Activated CD8-positive, alpha-beta memory T cell treated with anti-CD3 and anti-CD28 coated beads, Interleukin-2, amount 50 U/mL, for 24 hours (primary cell): ENCODE results near the gene GAS6.
"Not testable (repeated sequence)": the region's sequence is repeated elsewhere in the genome, so short reads cannot be mapped to it uniquely, and the experiment has no call there.

Experiments used
- DNase-seq: peaks from one replicate; pipeline ENCODE4 v3.0.0-alpha.2; 2020; ENCODE audit errors: extremely low read depth

Gene GAS6

DNA sequence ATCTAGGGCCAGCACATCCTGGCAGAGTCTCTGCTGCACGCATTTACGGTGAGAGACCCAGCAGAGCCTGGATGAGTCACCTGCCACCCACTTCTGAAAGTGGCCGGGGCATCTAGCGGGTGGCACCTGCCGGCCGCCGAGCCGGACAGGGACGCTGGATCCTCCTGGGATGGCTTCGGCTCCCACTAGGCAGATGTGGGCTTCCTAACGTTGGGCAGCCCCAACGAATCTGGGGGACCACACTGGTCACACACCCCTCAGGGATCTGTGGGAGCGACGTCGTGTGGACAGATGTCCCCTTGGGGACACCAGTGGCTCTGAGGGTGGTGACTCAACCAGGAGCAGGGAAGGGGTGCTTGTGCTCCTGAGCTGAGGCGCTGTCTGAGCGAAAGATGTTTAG, 72.7 kb downstream of the GAS6 start:
- DNase-seq = no peak

GRCh38 chr13:113789931-113790330, 73.9 kb downstream of the GAS6 start:
- DNase-seq = not testable (repeated sequence)

GRCh38 chr13:113789167-113789566, 74.7 kb downstream of the GAS6 start:
- DNase-seq = no peak

GRCh38 chr13:113788413-113789135, 75.3 kb downstream of the GAS6 start:
- DNase-seq = no peak

GRCh38 chr13:113787694-113788093, 76.2 kb downstream of the GAS6 start:
- no peak for DNase-seq

- DNase-seq = no peak
Observed at GRCh38 chr13:113786262-113786841, 77.5 kb downstream of the GAS6 start.

- DNase-seq = no peak
Observed at GRCh38 chr13:113785051-113786010, 78.5 kb downstream of the GAS6 start.

GRCh38 chr13:113784645-113785024, 79.2 kb downstream of the GAS6 start:
- no peak for DNase-seq

GRCh38 chr13:113783966-113784644, 79.8 kb downstream of the GAS6 start:
- no peak for DNase-seq

- no peak for DNase-seq
Observed at GRCh38 chr13:113783200-113783881, 80.5 kb downstream of the GAS6 start.

GRCh38 chr13:113782472-113782871, 81.4 kb downstream of the GAS6 start:
- DNase-seq = no peak

- DNase-seq = no peak
Observed at GRCh38 chr13:113781571-113781970, 82.3 kb downstream of the GAS6 start.

DNA sequence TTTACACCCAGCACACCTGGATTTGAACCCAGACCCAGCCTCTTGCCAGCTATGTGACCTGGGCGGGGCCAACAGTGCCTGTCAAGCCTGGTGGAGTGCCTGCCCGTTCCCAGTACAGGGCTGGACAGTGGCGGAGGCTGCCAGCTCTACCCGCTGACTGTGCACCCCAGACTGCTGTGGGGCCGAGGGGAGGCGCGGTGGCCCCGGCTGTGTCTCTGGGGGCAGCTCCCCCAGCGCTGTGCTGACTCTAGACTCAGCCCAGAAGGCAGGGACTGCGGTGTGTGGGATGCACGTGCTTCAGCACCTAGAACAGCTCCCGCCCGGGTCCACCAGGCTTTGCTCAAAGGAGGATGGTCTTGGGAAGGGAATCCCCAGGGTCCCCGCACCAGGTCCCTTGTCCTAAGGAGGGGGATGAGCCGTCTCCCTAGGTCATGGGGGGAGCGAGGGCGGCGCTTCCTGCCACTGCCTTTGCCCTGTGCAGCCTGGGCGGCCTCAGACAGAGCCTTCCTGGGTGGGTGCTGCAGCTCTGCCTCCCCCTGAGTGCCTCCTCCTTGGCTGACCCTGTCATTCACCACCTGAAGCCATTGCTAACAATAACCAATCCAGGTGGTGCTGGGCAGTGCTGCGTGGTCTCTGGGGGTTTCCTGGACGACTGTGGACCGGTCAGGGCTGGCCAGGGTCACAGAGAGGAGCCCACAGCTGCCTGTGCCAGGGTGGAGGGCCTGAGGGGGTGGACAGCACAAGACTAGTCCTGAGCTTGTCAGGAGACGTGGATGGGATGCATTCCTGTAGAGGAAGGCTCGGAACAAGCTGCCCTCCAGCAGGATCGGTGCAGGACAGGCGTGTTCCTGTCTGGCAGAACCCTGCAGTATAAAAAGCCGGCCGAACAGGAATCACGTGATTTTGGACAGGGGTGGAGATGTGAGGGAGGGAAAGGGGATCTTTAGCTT, 86.3 kb downstream of the GAS6 start:
- no peak for DNase-seq

DNA sequence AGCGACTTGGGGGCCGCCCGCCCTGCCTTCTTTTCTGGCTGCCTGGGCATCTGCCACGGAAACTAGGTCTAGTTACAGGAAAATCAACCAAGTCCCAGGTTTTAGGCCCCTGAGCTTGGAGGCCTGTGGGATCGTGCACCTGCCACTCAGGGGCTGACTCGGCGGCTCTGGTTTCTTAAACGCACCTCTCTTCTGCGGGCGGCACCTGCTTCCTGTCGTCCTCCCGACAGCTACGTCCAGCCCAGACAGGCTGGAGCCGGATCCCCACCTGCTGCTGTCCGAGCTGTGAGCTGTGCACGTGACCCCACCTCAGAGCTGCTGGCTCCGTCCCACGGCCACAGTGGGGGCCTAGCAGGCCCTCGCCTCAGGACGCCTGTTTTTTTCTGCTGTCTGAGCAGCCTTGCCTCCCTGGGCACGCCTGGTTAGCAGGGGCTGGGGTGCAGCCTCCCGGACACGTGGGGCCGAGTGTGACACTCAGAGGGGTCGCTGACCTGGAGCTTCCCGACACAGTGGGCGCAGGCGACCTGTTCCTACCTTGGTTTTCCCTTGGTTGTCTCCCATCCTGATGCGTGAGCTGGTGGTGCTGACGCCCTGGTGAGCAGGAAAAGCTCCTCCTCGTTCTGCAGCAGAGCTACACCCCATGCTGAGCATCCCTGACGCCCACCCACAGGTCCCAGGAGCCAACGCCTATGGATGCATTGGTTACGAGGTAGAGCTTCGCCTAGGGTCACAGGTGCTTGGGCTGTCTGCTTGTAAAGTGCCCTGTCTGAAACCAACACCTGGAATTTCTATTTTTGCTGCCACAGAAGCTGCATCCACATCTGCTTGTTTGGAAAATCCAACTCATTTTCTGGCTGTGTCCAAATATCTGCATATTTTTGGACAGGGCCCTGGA, 87.4 kb downstream of the GAS6 start:
- no peak for DNase-seq

- no peak for DNase-seq
Observed at GRCh38 chr13:113775451-113776145, 88.3 kb downstream of the GAS6 start.

DNA sequence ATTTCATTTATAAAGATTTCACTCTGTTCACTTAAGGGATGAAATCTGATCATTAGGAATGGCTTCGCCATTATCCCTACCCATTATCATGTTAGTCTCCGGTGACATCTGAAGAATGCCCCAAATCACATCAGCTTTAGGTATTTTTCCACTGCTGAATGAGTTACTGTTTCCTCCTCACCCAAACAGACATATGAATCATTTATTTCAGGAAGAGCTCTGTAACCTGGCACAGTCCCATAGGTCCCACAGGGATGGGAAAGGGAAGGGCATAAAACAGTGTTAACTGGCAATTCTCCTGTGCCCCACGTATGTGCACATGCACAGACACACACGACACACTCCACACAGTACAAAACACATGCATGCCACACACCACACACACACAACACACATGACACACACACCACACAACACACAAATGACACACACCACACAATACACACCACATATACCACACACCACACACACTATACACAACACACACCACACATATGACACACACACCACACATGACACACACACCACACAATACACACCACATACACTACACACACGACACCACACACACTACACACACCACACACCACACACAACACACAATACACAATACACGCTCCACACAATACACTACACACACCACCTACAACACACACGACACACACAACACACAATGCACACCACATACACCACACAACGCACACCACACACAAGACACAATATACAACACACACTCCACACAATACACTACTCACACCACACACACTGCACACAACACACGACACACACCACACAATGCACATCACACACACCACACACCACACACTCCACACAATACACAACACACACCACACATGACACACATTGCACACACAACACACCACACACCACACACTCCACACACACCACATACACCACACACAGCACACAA, 89.4 kb downstream of the GAS6 start:
- DNase-seq = no peak

- no peak for DNase-seq
Observed at GRCh38 chr13:113771709-113772331, 92.1 kb downstream of the GAS6 start.
